Right cardiac atrium (tissue), 5 donors: Measurements from ENCODE around the gene MAGEB3. TPM values are rescaled to one million over a fixed set of nuclear protein-coding genes. Genes with fewer than 3 reads are reported as not detected.

ENCODE experiments used
- ATAC-seq, 2 donors: fragments of 200-7000 bp; cut with Tn5 transposase; one replicate each; pipeline versions ENCODE4 v1.8.0 to v1.9.1; 2020; ENCODE audit warnings: moderate library complexity in 2 of 2, mild to moderate bottlenecking in 1 of 2
- DNase-seq, 3 donors: peaks; one replicate each; pipeline ENCODE4 v3.0.0-alpha.2; 2020
- H3K27ac ChIP-seq: one replicate; pipeline ENCODE4 v1.5.1; 2013; ENCODE audit warnings: mild to moderate bottlenecking, low read length, control low read depth, moderate library complexity
- H3K27me3 ChIP-seq: one replicate; pipeline ENCODE4 v1.6.1; 2013; ENCODE audit not compliant: control insufficient read depth, insufficient read depth
- H3K4me1 ChIP-seq: one replicate; pipeline ENCODE4 v1.6.1; 2013; ENCODE audit warnings: low read length; ENCODE audit not compliant: control insufficient read depth, insufficient read depth
- H3K4me3 ChIP-seq: one replicate; pipeline ENCODE4 v1.5.1; 2013; ENCODE audit warnings: low read length, control low read depth
- H3K9me3 ChIP-seq: one replicate; pipeline ENCODE4 v1.6.1; 2013; ENCODE audit warnings: low read length; ENCODE audit not compliant: control insufficient read depth
- WGBS: extraction: QIAGEN DNeasy Blood & Tissue Kit; methylation state at CpG from one replicate; pipeline ENCODE4 v1.1.7; 2013; 5-methylcytosine and 5-hydroxymethylcytosine counted together
- intact Hi-C, 4 donors: fragments of 100-400 bp; cut with DNase I; formaldehyde crosslinking; loops; one replicate each; pipeline versions ENCODE4 v1.11.0 to v1.14.0; 2022 to 2023
- polyA plus RNA-seq: library from polyadenylated mRNA; stranded (reverse); fragments of 200-250 nt; gene quantifications from one replicate; pipeline ENCODE4 v1.2.3, GENCODE V29; 2013
- total RNA-seq, 4 donors: library from RNA; stranded (reverse); fragmentation: NEBNext Ultra II Directional; extraction: Animal tissue kit (Norgen Biotek cat#: 25700); gene quantifications; one replicate each; pipeline ENCODE4 v1.2.1, GENCODE V29; 2021
- donor health status: healthy with polysubstance abuse.
- donor health status: DM: no; HTN: yes; CAD: no.
- donor health status: DM: no; HTN: no; CAD: no.
- donor health status: DM: no; HTN: yes; CAD: no; lungs with severe emphysema.
- donor health status: DM: yes; HTN: yes; CAD: no.

Gene MAGEB3
- total and polyA plus RNA-seq, 5 donors, result not detected

GRCh38 chrX:30280428-30280827 lies 50.0 kb downstream of the MAGEB3 start:
- H3K4me1 ChIP-seq, result no peaks in the 10 kb centered on the region
- H3K27ac ChIP-seq, result no peak overlapping the region
- no peaks in the 10 kb centered on the region for H3K9me3 ChIP-seq
- H3K4me3 ChIP-seq, result no peak overlapping the region
- ATAC-seq (no peak), DNase-seq (no peak)
- H3K27me3 ChIP-seq, result no peaks in the 10 kb centered on the region
- intact Hi-C loops, result no loop called here
- 86% methylated on average over 1 of the region's 1 CpG for WGBS

- DNase-seq, result no peak
- intact Hi-C loops, result no loop called here
- no peaks in the 10 kb centered on the region for H3K27me3 ChIP-seq
- no peaks in the 10 kb centered on the region for H3K9me3 ChIP-seq
- H3K4me1 ChIP-seq, result no peaks in the 10 kb centered on the region
- H3K4me3 ChIP-seq, result no peak overlapping the region
- no peak overlapping the region for H3K27ac ChIP-seq
- ATAC-seq, result no peak
Measured at GRCh38 chrX:30282527-30282926, 52.1 kb downstream of the MAGEB3 start.

- no peaks in the 10 kb centered on the region for H3K9me3 ChIP-seq
- ATAC-seq (no peak), DNase-seq (no peak)
- no peaks in the 10 kb centered on the region for H3K27me3 ChIP-seq
- WGBS, result 70% methylated on average over 3 of the region's 3 CpGs
- H3K27ac ChIP-seq, result peak overlapping the region; percentile 52
- H3K4me1 ChIP-seq, result no peaks in the 10 kb centered on the region
- no peak overlapping the region for H3K4me3 ChIP-seq
- intact Hi-C loops, result no loop called here
Measured at GRCh38 chrX:30283456-30284200, 53.2 kb downstream of the MAGEB3 start.

Other genes starting within 250 kb of the MAGEB3 start
- not detected for gene MAGEB2, start 15.1 kb upstream of the MAGEB3 start, total RNA-seq
- not detected for gene MAGEB2, start 15.1 kb upstream of the MAGEB3 start, polyA plus RNA-seq
- not detected for gene MAGEB4, start 11.3 kb downstream of the MAGEB3 start, total RNA-seq
- gene MAGEB4, start 11.3 kb downstream of the MAGEB3 start, polyA plus RNA-seq, result not detected
- gene MAGEB1, start 16.5 kb downstream of the MAGEB3 start, total RNA-seq, result not detected
- not detected for gene MAGEB1, start 16.5 kb downstream of the MAGEB3 start, polyA plus RNA-seq
- gene NR0B1, start 78.7 kb downstream of the MAGEB3 start, total RNA-seq, result not detected
- not detected for gene NR0B1, start 78.7 kb downstream of the MAGEB3 start, polyA plus RNA-seq